Embryonic facial prominence (tissue), 1 donor: Measurements from ENCODE around the gene CA7.
A peak's percentile ranks its signal among the peaks of the same experiment; 100 is the strongest.
"Not testable (repeated sequence)": the region's sequence is repeated elsewhere in the genome, so short reads cannot be mapped to it uniquely, and the experiment has no call there.

Experiments
- DNase-seq: peaks from one replicate; pipeline ENCODE4 v3.0.0-alpha.2; 2016; ENCODE audit errors: extremely low spot score

CA7 gene

GRCh38 chr16:66846831-66847230 lies 2.6 kb downstream of the CA7 start:
- no peak for DNase-seq

DNA sequence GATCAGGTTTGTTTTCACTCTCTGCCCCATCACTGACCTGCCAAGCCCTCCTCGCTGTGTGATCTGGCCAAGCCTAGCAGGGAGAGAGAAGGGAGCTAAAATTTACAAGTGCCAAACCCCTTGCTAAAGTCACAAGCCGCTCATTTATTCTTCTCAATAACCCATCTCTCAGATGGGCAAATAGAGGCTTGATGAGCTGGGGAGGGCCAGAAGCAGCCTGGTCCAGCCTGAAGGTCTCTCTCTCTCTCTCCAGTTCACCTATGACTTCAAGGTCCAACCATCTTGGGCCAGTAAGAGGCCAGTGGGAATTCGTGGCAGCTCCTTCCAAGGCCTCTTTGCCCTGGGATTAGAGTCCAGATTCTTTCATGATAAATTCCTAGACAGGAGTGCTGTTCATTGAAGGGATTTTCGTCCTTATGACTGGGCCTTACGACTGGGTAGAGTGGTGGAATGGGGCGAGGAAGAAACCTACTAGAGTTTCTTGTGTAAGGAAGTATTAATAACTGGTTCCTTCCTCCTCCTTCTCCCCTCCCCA lies 3.4 kb downstream of the CA7 start:
- DNase-seq, result no peak

- no peak for DNase-seq
Measured at GRCh38 chr16:66848172-66848571, 4.0 kb downstream of the CA7 start.

DNA sequence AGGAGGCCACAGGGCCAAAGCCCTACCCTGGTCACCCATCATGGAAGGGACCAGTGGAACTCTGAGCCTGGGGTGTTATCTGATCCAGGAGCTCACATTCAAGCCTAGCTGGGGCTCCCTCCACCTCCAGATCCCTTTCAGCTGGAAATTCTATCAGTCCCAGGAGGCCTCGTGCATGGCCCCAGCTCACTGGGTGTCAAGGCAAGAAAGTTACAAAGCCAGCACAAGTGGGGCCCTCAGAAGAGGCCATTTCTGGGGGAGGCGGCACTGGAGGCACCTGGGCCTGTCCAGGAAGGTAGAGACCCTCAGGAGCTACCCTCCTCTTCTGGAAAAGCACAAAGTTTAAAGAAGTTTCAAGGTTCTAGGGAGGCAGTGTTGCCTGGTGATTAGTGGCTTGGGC lies 4.8 kb downstream of the CA7 start:
- DNase-seq, result no peak

GRCh38 chr16:66849549-66849948 lies 5.3 kb downstream of the CA7 start:
- DNase-seq, result no peak

DNA sequence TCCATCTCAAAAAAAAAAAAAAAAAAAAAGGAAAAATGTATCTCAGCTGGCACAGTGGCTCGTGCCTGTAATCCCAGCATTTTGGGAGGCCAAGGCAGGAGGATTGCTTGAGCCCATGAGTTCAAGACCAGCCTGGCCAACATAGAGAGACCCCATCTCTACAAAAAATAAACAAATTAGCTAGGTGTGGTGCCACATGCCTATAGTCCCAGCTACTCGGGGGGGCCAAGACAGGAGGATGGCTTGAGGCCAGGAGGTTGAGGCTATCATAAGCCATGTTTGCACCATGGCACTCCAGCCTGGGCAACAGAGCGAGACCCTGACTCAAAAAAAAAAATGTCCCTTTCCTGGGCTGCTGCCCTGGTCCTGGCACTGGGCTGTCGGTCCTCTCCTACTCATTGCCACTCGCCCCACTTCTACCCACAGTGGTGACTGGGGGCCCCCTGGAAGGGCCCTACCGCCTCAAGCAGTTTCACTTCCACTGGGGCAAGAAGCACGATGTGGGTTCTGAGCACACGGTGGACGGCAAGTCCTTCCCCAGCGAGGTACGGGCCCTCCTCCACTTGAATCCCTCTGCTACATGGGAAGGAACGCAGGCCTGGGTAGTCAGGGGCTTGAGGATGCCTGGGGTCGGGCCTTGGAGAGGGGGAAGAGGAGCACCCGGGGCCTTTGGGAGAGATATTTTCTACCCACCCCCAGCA lies 6.1 kb downstream of the CA7 start:
- no peak for DNase-seq

DNA sequence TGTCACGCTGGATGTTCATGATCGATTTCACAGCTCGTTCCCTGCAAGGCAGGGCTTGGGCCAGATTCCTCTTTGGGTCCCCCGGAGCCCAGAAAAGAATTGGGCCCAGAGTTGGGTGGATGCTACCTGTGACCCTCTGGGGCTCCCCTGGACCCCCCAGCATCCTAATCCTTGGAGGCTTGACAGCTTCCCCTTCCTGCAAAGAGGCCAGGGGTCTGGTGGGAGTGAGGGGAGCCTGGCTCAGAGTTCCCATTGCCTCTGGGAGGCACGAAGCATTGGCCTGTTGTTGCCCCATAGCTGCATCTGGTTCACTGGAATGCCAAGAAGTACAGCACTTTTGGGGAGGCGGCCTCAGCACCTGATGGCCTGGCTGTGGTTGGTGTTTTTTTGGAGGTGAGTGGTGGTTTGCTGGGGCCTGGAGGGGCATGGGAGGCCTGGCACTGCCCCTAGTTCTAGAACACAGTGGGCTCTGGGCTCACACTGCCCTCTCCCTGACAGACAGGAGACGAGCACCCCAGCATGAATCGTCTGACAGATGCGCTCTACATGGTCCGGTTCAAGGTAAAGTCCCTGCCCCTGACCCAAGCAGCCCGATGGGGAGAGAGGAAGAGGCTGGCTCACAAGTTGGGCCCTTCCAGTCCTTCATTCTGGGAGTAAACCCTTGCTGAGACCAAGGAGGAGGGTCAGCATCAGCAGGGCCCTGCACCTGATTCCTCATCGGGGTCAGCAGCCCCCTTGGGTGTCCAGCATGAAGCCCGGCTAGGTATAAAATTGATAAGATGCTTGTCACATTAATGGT lies 7.2 kb downstream of the CA7 start:
- DNase-seq, result no peak

- DNase-seq, result no peak
Measured at GRCh38 chr16:66853261-66854139, 9.3 kb downstream of the CA7 start.

DNA sequence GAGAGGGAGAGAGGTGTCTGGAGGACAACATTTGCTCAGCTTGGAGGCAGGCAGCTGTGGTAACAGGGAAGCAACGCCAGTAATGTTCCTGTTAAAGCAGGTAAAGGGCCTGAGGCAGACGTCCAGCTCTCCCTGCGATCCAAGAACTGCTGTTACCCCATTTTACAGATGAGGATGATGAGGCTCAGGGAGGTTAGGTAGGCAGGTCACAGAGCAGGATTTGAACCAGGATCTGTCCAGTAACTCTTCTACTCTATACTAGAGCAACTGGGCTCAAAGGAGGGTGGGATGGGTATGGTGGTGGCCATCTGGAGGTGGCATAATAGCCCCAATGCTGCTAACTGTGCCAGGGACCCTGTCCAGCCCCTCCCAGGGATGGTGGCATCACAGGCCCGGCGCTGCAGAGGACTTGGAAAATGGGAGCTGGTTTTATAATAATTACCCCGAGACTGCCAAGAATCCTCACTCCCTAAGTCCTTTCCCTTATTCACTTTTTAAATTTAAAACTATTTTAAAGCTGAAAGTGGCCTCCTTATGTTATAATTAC lies 12.0 kb downstream of the CA7 start:
- DNase-seq, result no peak

GRCh38 chr16:66856801-66857200 lies 12.6 kb downstream of the CA7 start:
- DNase-seq, result no peak

DNA sequence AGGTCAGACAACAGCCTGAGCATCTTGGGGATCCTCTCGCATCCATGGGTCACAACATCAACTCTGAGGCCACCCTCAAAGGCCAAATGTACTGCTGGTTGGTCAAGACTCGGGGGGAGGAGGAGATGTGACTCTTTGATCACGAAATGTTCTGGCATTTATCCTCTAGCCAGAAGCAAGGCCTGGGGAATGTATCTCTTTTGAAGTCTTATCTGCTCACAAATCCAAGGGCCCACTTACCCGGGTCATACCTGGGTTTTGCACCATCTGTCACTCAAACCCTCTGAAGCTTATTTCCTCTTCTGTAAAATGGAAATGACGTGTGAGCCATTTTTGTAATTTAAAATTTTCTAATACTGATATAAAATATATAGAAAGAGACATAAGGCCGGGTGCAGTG lies 13.2 kb downstream of the CA7 start:
- no peak for DNase-seq

DNA sequence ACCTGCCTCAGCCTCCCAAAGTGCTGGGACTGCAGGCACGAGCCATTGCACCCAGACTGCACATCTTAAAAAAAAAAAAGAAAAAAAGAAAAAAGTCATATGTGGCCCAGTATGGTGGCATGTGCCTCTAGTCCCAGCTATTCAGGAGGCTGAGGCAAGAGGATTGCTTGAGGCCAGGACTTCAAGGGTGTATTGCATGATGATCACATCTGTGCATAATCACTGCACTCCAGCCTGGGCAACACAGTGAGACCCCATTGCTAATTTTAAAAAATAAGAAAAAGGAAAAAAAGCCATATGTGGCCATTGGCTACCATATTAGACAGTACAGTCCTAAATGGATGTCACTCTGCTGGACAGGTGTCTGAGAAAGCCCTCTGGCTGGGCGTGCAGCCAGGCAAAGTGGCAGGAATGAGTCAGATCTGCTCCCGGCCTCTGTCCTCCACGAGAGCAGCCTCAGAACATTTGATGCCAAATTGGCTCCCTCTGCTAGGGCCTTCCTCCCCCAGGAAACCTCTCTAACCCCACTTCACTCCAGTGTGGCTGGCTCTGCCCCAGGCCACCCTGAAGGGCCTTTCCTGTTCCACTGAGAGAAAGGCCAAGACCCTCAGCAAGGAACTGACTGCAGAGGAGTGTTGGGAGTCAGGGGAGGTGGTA lies 14.7 kb downstream of the CA7 start:
- DNase-seq, result no peak

DNA sequence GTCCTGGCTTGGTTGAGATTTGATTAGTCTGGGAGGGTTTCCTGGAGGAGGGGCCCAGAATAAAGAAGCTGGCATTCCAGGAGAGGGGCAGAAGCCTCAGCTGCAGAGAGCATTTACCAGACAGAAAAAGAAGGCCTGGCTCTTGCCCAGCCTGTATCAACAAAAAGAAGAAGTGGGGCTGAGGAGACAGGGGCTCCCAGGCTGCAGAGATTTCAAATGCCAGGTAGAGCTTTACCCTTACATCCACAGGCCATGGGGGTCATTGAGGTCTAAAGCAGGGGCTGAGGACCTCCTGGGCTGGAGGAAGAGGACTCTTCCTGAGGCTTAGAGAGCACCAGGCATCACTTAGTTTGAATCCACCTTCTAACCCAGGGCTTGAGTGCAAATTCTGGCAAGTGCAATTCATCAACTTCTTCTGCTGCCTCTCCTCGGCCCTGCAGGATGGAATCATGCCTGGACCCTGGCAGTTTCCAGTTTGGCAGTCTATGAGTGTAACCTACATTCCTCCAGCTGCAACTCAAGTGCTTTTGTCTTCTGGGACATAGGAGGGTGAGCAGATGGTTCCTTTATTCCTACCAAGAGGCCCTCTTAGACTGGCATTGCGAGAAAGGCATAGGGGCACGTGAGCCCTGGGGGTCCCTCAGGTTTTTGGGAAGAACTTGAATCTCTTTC lies 15.3 kb downstream of the CA7 start:
- DNase-seq, result no peak

GRCh38 chr16:66862023-66862520 lies 17.9 kb downstream of the CA7 start:
- DNase-seq, result no peak

GRCh38 chr16:66863707-66864106 lies 19.5 kb downstream of the CA7 start:
- DNase-seq, result no peak

- no peak for DNase-seq
Measured at GRCh38 chr16:66869424-66869823, 25.2 kb downstream of the CA7 start.

DNA sequence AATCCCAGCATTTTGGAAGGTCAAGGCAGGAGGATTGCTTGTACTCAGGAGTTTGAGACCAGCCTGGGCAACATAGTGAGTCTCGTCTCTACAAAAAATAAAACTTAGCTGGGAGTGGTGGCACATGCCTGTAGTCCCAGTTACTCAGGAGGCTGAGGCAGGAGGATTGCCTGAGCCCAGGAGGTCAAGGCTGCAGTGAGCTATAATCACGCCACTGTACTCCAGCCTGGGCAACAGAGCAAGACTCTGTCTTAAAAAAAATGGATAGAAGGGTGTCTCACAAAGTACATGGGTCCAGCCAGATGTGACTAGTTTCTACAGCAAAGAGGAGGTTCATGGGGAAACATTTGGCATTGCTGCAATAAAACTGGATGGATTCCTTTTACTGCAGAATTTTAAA lies 27.1 kb downstream of the CA7 start:
- DNase-seq, result not testable (repeated sequence)

DNA sequence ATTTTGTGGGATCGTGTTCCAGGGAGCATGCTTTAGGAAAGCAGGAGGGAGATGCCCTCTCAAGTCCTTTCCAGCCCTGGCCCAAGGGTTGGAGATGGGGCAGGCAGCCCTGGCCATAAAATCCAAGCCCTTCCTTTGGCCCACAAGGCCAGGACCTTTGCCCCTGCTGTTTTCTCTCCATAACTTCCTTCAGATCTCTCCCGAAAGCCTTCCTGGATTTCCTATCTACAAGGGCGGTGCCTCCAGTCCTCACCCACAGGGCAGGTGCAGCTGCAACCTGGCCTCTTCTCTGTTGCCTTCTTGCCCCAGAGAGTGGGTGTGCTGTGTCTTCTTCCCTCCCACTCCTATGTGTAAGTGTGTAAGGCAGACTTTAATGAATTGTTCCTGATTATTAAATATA lies 27.6 kb downstream of the CA7 start:
- no peak for DNase-seq

DNA sequence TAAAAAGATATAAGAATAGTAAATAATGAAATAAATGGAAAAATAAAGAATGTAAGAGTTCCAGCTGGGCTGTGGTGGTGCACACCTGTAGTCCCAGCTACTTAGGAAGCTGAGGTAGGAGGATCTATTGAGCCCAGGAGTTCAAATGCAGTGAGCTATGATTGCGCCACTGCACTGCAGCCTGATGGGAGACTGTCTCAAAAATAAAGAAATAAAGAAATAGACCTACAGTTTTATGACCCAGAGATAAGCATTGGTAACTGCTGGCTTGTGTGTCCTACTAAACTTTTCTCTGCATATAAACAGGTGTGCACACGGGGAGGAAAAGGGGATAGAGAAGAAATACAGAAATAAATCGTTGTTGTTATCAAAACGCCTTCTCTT lies 28.3 kb downstream of the CA7 start:
- no peak for DNase-seq

GRCh38 chr16:66872943-66873684 lies 28.9 kb downstream of the CA7 start:
- DNase-seq, result peak; percentile 50
